DMS114 treated with DMSO at 0.1 percent for 48 hours (cell line): ENCODE measurements around the gene UBAP1L.
"Not testable (repeated sequence)": the region's sequence is repeated elsewhere in the genome, so short reads cannot be mapped to it uniquely, and the experiment has no call there.

Experiments used
- DNase-seq: peaks from one replicate; lab custom pipeline; 2025; ENCODE audit not compliant: unreplicated experiment; lab: John Stamatoyannopoulos, UW

UBAP1L gene

GRCh38 chr15:65085207-65085753 is 29.7 kb downstream of the UBAP1L start:
- no peak for DNase-seq

GRCh38 chr15:65084500-65085206 is 30.3 kb downstream of the UBAP1L start:
- no peak for DNase-seq

- DNase-seq = peak; percentile 19
Measured at GRCh38 chr15:65083262-65083701, 31.7 kb downstream of the UBAP1L start.

GRCh38 chr15:65082303-65082953 is 32.6 kb downstream of the UBAP1L start:
- DNase-seq = no peak

- DNase-seq = no peak
Measured at GRCh38 chr15:65081758-65082157, 33.2 kb downstream of the UBAP1L start.

- DNase-seq = no peak
Measured at GRCh38 chr15:65081270-65081669, 33.7 kb downstream of the UBAP1L start.

GRCh38 chr15:65079580-65079979 is 35.4 kb downstream of the UBAP1L start:
- DNase-seq = no peak

GRCh38 chr15:65077981-65078352 is 37.0 kb downstream of the UBAP1L start:
- DNase-seq = no peak

- no peak for DNase-seq
Measured at GRCh38 chr15:65077291-65077980, 37.6 kb downstream of the UBAP1L start.

- DNase-seq = no peak
Measured at GRCh38 chr15:65076486-65077290, 38.3 kb downstream of the UBAP1L start, which contains the start of gene KBTBD13. TSS of gene KBTBD13 (plus strand) at chr15:65076746. CDS start at chr15:65076816, 70 bp downstream.

- DNase-seq = not testable (repeated sequence)
Measured at GRCh38 chr15:65075607-65076395, 39.2 kb downstream of the UBAP1L start.

- DNase-seq = not testable (repeated sequence)
Measured at GRCh38 chr15:65074946-65075345, 40.1 kb downstream of the UBAP1L start.

- DNase-seq = no peak
Measured at GRCh38 chr15:65072617-65073016, 42.4 kb downstream of the UBAP1L start.

- no peak for DNase-seq
Measured at GRCh38 chr15:65072027-65072426, 43.0 kb downstream of the UBAP1L start.

- no peak for DNase-seq
Measured at GRCh38 chr15:65071381-65071811, 43.6 kb downstream of the UBAP1L start.

- DNase-seq = no peak
Measured at GRCh38 chr15:65069779-65070546, 45.0 kb downstream of the UBAP1L start.

GRCh38 chr15:65069179-65069578 is 45.8 kb downstream of the UBAP1L start:
- DNase-seq = no peak

GRCh38 chr15:65068403-65068788 is 46.6 kb downstream of the UBAP1L start:
- no peak for DNase-seq
